BLaER1 treated with 17β-estradiol and CSF1 and Interleukin-3, amounts not matched to agents 10 nM and 100 nM (cell line): Measurements from ENCODE around the gene TMEM174.
A peak's percentile ranks its signal among the peaks of the same experiment; 100 is the strongest.

Source experiments
- H3K27ac ChIP-seq, 11 experiments: shearing (Covaris generic); formaldehyde crosslinking; 2 replicates each; pipeline ENCODE4 v1.8.1; 2022
- H3K27me3 ChIP-seq, 11 experiments: shearing (Covaris generic); formaldehyde crosslinking; 2 replicates each; pipeline ENCODE4 v1.8.1; 2022
- H3K36me3 ChIP-seq, 11 experiments: shearing (Covaris generic); formaldehyde crosslinking; 2 replicates each; pipeline ENCODE4 v1.8.1; 2022
- H3K4me1 ChIP-seq, 10 experiments: shearing (Covaris generic); formaldehyde crosslinking; 2 replicates each; pipeline ENCODE4 v1.8.1; 2022
- H3K4me2 ChIP-seq, 11 experiments: shearing (Covaris generic); formaldehyde crosslinking; 2 replicates each; pipeline ENCODE4 v1.8.1; 2022
- H3K4me3 ChIP-seq, 10 experiments: shearing (Covaris generic); formaldehyde crosslinking; 2 replicates each; pipeline ENCODE4 v1.8.1; 2022
- H3K9ac ChIP-seq, 11 experiments: shearing (Covaris generic); formaldehyde crosslinking; 2 replicates each; pipeline ENCODE4 v1.8.1; 2022
- H3K9me3 ChIP-seq, 11 experiments: shearing (Covaris generic); formaldehyde crosslinking; replicated peaks in 1 of 11; 2 replicates each; pipeline ENCODE4 v1.8.1; 2022
- H4K20me1 ChIP-seq, 11 experiments: shearing (Covaris generic); formaldehyde crosslinking; 2 replicates each; pipeline ENCODE4 v1.8.1; 2022
- Cebpa-rat ChIP-seq, 11 experiments: shearing (Covaris generic); IDR thresholded peaks; 2 replicates each; pipeline ENCODE4 v1.8.1; 2022

The TMEM174 gene

DNA sequence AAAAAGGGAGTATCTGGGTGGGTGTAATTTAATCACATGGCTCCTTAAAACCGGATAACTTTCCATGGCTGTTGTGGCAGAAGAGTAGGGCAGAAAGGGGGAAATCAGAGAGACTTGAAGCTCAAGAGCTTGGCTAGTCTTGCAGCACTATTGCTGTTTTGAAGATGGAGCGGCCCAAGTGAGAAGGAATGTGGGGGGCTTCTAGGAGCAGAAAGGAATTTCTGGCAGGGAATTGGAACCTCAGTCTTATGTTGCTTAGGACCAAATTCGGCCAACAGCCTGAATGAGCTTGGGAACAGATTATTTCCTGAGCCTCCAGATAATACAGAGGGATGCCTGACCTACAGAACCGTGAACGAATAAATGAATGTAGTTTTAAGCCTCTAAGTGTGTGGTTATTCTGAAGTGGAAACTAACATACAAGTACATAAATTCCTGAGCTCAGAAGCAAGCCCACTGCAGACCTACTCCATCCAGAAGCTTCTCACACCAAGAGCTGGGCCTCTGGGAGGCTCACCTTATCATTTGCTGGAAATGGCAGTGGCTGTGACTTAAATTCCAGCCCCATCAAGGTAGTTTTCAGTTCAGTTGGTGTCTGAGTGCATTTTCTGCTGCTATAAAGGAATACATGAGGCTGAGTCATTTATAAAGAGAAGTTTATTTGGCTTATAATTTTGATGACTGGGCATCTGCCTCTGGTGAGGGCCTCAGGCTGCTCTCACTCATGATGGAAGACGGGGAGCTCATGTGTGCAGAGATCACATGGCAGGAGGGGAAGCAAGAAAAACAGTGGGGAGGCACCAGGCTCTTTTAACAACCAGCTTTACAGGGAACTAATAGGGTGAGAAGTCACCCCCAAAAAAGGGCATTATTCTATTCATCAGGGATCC, 15.3 kb upstream of the TMEM174 start:
- TF ChIP-seq Cebpa-rat (IDR thresholded peaks at IDR 0.05): no peak

DNA sequence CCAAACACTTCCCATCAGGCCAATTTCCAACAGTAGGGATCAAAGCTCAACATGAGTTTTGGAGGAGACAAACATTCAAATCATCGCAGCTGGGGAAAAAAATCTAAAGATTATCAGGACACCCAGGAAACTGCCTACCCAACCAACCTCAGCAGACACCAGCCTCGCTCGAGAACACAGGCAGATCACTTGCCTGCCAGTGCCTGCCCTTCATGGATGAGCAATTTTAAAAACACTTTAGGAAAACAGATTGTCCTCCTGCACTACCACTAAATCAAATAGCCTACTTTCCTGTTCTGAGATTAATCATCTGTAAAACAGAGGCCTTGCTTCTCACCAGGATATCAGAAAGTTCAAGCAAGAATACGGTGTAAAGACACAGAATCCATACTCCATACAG, 14.7 kb upstream of the TMEM174 start:
- TF ChIP-seq Cebpa-rat (IDR thresholded peaks at IDR 0.05): no peak
- Histone ChIP-seq H3K9me3 (peaks cover 0 to 10% (median 6%) of the 10 kb centered on the region in 11 experiments; a peak in 11 of 22 replicates), H3K27me3 (peaks cover 97 to 100% (median 100%) of the 10 kb centered on the region in 11 experiments)

More for the DNA sequence above, 15.3 kb upstream of the TMEM174 start:
- Histone ChIP-seq H3K9me3 (peaks cover 0 to 4% (median 0%) of the 10 kb centered on the region in 11 experiments; a peak in 1 of 22 replicates), H3K27me3 (peaks cover 97 to 100% (median 100%) of the 10 kb centered on the region in 11 experiments), H3K4me3 (no peak overlapping the region), H3K27ac (no peak overlapping the region), H3K4me2 (no peak overlapping the region), H3K4me1 (peaks cover 19 to 42% (median 30%) of the 10 kb centered on the region in 10 experiments; a peak in 17 of 20 replicates), H3K9ac (no peak overlapping the region), H4K20me1 (peaks cover 0 to 71% (median 31%) of the 10 kb centered on the region in 11 experiments; a peak in 15 of 22 replicates), H3K36me3 (no peaks in the 10 kb centered on the region)

DNA sequence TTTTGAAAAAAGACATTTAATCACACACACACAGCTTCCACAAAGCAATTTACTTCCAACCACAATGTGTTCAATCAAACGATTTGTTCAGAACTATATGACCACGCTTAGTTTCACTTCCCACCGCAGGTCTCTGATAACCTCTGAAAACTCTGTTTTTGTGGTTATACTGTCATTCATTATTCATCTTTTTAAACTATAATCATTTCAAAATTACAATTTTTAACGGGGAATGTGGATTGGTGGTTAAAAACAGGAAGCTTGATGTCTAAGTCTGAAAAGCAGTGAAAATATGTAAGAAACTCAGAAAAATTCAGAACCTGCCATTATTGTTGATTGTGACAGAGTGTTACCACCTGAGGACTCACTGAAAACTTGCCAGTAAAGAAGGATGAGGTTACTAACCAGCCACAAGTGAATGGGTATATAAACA, 12.7 kb upstream of the TMEM174 start:
- Histone ChIP-seq H3K4me3 (no peak overlapping the region), H3K27me3 (peaks cover 89 to 100% (median 100%) of the 10 kb centered on the region in 11 experiments), H3K9me3 (peaks cover 0 to 10% (median 6%) of the 10 kb centered on the region in 11 experiments; a peak in 11 of 22 replicates), H3K27ac (no peak overlapping the region), H3K4me2 (peak overlapping the region in 8 of 11 experiments; percentile 6 to 58 (median 37); a peak in 14 of 22 replicates), H3K9ac (no peak overlapping the region), H3K36me3 (no peaks in the 10 kb centered on the region), H4K20me1 (peaks cover 0 to 60% (median 28%) of the 10 kb centered on the region in 11 experiments; a peak in 15 of 22 replicates), H3K4me1 (peaks cover 7 to 29% (median 25%) of the 10 kb centered on the region in 10 experiments; a peak in 15 of 20 replicates)
- TF ChIP-seq Cebpa-rat (IDR thresholded peaks at IDR 0.05): no peak

More for the DNA sequence above, 14.7 kb upstream of the TMEM174 start:
- no peak overlapping the region for H3K4me2 ChIP-seq
- no peak overlapping the region for H3K4me3 ChIP-seq
- no peak overlapping the region for H3K27ac ChIP-seq
- H3K4me1 ChIP-seq: peaks cover 18 to 37% (median 30%) of the 10 kb centered on the region in 10 experiments; a peak in 17 of 20 replicates
- peaks cover 0 to 66% (median 31%) of the 10 kb centered on the region in 11 experiments; a peak in 15 of 22 replicates for H4K20me1 ChIP-seq
- no peaks in the 10 kb centered on the region for H3K36me3 ChIP-seq
- no peak overlapping the region for H3K9ac ChIP-seq

DNA sequence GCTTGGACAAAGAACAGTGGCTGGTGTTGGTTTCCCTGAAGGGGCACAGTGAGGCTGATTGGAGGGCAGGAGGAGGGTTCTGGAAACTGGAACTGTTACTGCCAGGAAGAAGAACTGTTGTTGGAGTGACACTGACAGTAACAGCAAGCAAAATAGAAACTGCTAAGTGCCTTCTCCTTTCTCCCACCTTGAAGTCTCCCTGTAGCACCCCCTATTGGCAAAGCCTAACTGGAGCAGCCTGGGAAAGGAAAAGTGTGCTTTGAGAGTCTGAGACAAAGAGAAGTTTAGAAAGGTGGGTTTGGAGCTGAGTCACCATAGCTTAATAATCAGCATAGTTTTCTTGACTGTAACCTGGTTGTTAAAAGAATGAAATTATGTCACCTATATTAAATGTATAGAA, 2.5 kb upstream of the TMEM174 start:
- peaks cover 0 to 10% (median 8%) of the 10 kb centered on the region in 10 experiments; a peak in 14 of 20 replicates for H3K4me1 ChIP-seq
- H3K4me2 ChIP-seq: no peak overlapping the region
- no peak overlapping the region for H3K4me3 ChIP-seq
- no peak overlapping the region for H3K27ac ChIP-seq
- TF ChIP-seq Cebpa-rat (IDR thresholded peaks at IDR 0.05): no peak
- no peak overlapping the region for H3K9ac ChIP-seq
- no peaks in the 10 kb centered on the region for H3K36me3 ChIP-seq
- H3K9me3 ChIP-seq: peaks cover 0 to 30% (median 14%) of the 10 kb centered on the region in 11 experiments; a peak in 19 of 22 replicates
- H3K27me3 ChIP-seq: peaks cover 6 to 98% (median 27%) of the 10 kb centered on the region in 11 experiments; a peak in 18 of 22 replicates
- H4K20me1 ChIP-seq: peaks cover 0 to 8% (median 0%) of the 10 kb centered on the region in 11 experiments; a peak in 4 of 22 replicates

DNA sequence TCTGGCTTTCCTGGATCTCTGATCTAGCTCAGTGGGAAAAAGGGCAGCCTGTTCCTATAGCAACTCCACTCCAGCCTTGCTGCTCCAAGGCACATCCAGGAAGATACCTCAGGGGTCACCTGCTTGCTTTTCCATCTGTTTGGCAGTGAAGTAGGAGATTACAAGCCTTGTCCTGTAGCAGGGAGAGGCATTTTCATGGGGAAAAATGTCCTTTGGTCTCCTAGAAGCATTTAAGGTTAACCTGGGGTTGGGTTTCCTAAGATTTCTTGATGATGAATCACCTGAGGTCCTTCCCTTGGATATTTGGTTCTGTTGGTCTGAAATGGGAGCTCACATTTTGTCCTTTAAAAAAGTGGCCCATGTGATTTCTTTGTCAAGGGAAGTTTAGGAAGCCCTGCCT, 1.5 kb upstream of the TMEM174 start:
- Histone ChIP-seq H3K27me3 (peaks cover 0 to 98% (median 17%) of the 10 kb centered on the region in 11 experiments; a peak in 12 of 22 replicates), H3K4me2 (no peak overlapping the region), H3K36me3 (no peaks in the 10 kb centered on the region), H3K4me1 (peaks cover 0 to 10% (median 8%) of the 10 kb centered on the region in 10 experiments; a peak in 14 of 20 replicates), H3K4me3 (no peak overlapping the region), H3K9ac (no peak overlapping the region), H3K9me3 (peaks cover 0 to 30% (median 14%) of the 10 kb centered on the region in 11 experiments; a peak in 19 of 22 replicates), H3K27ac (no peak overlapping the region), H4K20me1 (peaks cover 0 to 8% (median 0%) of the 10 kb centered on the region in 11 experiments; a peak in 1 of 22 replicates)
- no peak for TF ChIP-seq Cebpa-rat (IDR thresholded peaks at IDR 0.05)

DNA sequence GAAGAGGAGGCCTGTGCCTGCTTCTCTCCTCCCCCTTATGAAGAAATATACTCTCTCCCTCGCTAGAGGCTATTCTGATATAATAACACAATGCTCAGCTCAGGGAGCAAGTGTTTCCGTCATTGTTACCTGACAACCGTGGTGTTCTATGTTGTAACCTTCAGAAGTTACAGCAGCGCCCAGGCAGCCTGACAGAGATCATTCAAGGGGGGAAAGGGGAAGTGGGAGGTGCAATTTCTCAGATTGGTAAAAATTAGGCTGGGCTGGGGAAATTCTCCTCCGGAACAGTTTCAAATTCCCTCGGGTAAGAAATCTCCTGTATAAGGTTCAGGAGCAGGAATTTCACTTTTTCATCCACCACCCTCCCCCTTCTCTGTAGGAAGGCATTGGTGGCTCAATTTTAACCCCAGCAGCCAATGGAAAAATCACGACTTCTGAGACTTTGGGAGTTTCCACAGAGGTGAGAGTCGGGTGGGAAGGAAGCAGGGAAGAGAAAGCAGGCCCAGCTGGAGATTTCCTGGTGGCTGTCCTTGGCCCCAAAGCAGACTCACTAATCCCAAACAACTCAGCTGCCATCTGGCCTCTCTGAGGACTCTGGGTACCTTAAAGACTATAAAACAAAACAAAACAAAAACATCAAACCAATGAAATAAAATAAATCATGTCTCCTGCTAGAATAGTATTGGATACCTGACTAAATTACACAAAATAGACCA, 1.3 kb downstream of the TMEM174 start:
- TF ChIP-seq Cebpa-rat (IDR thresholded peaks at IDR 0.05): 0 out of 22 replicates have a peak, but pooled peaks of 1 of the 11 experiments have one; percentile 25
- Histone ChIP-seq H3K4me3 (no peak overlapping the region), H4K20me1 (0 out of 22 replicates have a peak, but pooled peaks cover 0 to 9% (median 0%) of the 10 kb centered on the region in 11 experiments), H3K27ac (no peak overlapping the region), H3K4me2 (peak overlapping the region; percentile 7 to 63 (median 52); a peak in 21 of 22 replicates), H3K9ac (no peak overlapping the region), H3K36me3 (no peaks in the 10 kb centered on the region), H3K27me3 (peaks cover 0 to 98% (median 9%) of the 10 kb centered on the region in 11 experiments; a peak in 10 of 22 replicates), H3K4me1 (peaks cover under 1 to 10% (median 8%) of the 10 kb centered on the region in 10 experiments; a peak in 14 of 20 replicates), H3K9me3 (peaks cover 0 to 23% (median 14%) of the 10 kb centered on the region in 11 experiments; a peak in 19 of 22 replicates)

DNA sequence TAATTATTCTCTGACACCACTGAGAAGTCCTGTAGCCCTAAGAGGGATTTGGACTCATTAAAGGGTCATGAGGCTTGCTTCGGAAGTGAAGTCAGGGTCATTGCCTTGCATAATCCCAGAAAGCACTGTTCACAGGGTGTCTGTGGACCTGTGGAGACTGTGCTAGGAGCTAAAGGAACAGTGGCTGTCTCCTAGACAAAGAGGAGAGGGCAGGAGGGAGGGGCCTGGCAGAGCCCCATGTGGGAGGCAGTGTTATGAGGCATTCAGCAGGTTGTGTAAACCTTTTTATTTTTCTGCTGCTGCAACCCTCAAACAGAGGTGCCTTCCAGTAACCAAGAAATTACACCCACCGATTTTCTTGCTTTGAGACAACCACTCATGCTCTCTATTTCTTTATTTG, 3.3 kb downstream of the TMEM174 start:
- Histone ChIP-seq H4K20me1 (0 out of 22 replicates have a peak, but pooled peaks cover 0 to 9% (median 0%) of the 10 kb centered on the region in 11 experiments), H3K9ac (no peak overlapping the region)

DNA sequence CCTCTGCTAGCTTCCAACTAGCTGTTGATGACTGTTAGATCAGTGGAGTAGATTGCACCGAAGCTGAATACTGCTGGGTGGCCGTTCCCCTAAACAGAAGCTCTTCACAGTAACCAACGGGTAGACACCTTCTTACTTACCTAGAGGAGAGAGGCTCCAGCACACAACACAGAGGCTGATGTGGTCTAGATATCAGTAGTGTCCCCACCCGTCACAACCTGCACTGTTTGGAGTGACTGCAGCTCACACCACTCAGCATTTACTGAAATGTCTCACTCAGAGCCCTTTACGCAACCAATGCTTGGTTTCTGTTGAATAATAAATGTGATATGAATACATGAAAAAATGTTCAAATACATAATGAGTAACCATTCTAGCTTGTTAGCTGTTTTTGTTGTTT, 5.3 kb downstream of the TMEM174 start:
- Histone ChIP-seq H3K27me3 (peaks cover 0 to 80% (median 0%) of the 10 kb centered on the region in 11 experiments; a peak in 8 of 22 replicates), H4K20me1 (0 out of 22 replicates have a peak, but pooled peaks cover 0 to 9% (median 0%) of the 10 kb centered on the region in 11 experiments), H3K36me3 (no peaks in the 10 kb centered on the region), H3K27ac (no peak overlapping the region), H3K9me3 (no peaks in the 10 kb centered on the region), H3K4me3 (no peak overlapping the region), H3K4me2 (no peak overlapping the region), H3K4me1 (peaks cover 8 to 24% (median 15%) of the 10 kb centered on the region in 10 experiments; a peak in 17 of 20 replicates), H3K9ac (no peak overlapping the region)
- TF ChIP-seq Cebpa-rat (IDR thresholded peaks at IDR 0.05): no peak

More for the DNA sequence above, 3.3 kb downstream of the TMEM174 start:
- Histone ChIP-seq H3K4me1 (peaks cover 8 to 24% (median 15%) of the 10 kb centered on the region in 10 experiments; a peak in 17 of 20 replicates), H3K9me3 (peaks cover 0 to 9% (median 3%) of the 10 kb centered on the region in 11 experiments; a peak in 12 of 22 replicates), H3K36me3 (no peaks in the 10 kb centered on the region), H3K27me3 (peaks cover 0 to 95% (median 6%) of the 10 kb centered on the region in 11 experiments; a peak in 10 of 22 replicates), H3K4me2 (no peak overlapping the region), H3K27ac (no peak overlapping the region), H3K4me3 (no peak overlapping the region)
- TF ChIP-seq Cebpa-rat (IDR thresholded peaks at IDR 0.05): no peak
